RWPE1 (cell line): ENCODE data around the gene PLTP.
"Not testable (repeated sequence)": the region's sequence is repeated elsewhere in the genome, so short reads cannot be mapped to it uniquely, and the experiment has no call there.

Source experiments
- CTCF ChIA-PET: fragments of 350-600 bp; sonication (Branson Sonifier 250); formaldehyde crosslinking; extraction: SDS; loops from one replicate; lab custom pipeline; 2021; lab: Yijun Ruan, JAX
- POLR2A ChIA-PET: fragments of 400-600 bp; formaldehyde crosslinking; extraction: SDS; loops from one replicate; lab custom pipeline; 2020; ENCODE audit warnings: antibody characterized with exemption; ENCODE audit not compliant: low non-redundant PET; lab: Yijun Ruan, JAX
- DNase-seq: peaks from one replicate; pipeline ENCODE4 v3.0.0; 2012; ENCODE audit warnings: low spot score
- H3K27ac ChIP-seq: fragments of 450-650 bp; 2 replicates; pipeline ENCODE4 v1.5.1; 2017
- CTCF ChIP-seq: fragments of 450-650 bp; conservative IDR thresholded peaks from 2 replicates; pipeline ENCODE4 v1.5.1; 2017; ENCODE audit warnings: low read depth, mild to moderate bottlenecking

Gene PLTP

GRCh38 chr20:45908084-45908483 lies 3.9 kb downstream of the PLTP start:
- no peak for DNase-seq
- CTCF ChIA-PET, result interaction anchor here (0.6 kb wide), 1 partner anchor 1405 kb away, joined by 6 read pairs; no protein-coding TSS in a partner anchor
- TF ChIP-seq CTCF, result no peak
- no peak overlapping the region; the same call in 1 of the 2 replicates for H3K27ac ChIP-seq
- POLR2A ChIA-PET, result no interaction called here

GRCh38 chr20:45907219-45907948 lies 4.6 kb downstream of the PLTP start:
- no peak for DNase-seq
- ChIA-PET POLR2A (no interaction called here), CTCF (interaction anchor here (0.6 to 0.8 kb wide), 2 partner anchors 66 to 1405 kb away, joined by 3 to 6 read pairs; no protein-coding TSS in a partner anchor)
- no peak overlapping the region; the same call in 1 of the 2 replicates for H3K27ac ChIP-seq
- no peak for TF ChIP-seq CTCF

- POLR2A ChIA-PET, result interaction anchor here (0.5 to 1.2 kb wide), 2 partner anchors 14 to 743 kb away, joined by 4 to 7 read pairs; no protein-coding TSS in a partner anchor
- peak; percentile 95 for DNase-seq
- H3K27ac ChIP-seq, result peak overlapping the region; percentile 53
Measured at GRCh38 chr20:45905505-45906079, 6.4 kb downstream of the PLTP start.

GRCh38 chr20:45904583-45905504 lies 7.1 kb downstream of the PLTP start:
- no peak for DNase-seq
- CTCF ChIA-PET, result interaction anchor here (1.2 to 1.5 kb wide), 2 partner anchors 16 to 66 kb away, joined by 4 to 5 read pairs; no protein-coding TSS in a partner anchor
- POLR2A ChIA-PET, result interaction anchor here (0.5 to 1.2 kb wide), 2 partner anchors 13 to 744 kb away, joined by 4 to 7 read pairs; no protein-coding TSS in a partner anchor
- no peak for TF ChIP-seq CTCF
- H3K27ac ChIP-seq, result peak overlapping the region; percentile 53

More at GRCh38 chr20:45905505-45906079, 6.4 kb downstream of the PLTP start:
- CTCF ChIA-PET, result interaction anchor here (1.2 to 1.5 kb wide), 2 partner anchors 17 to 65 kb away, joined by 4 to 5 read pairs; no protein-coding TSS in a partner anchor
- no peak for TF ChIP-seq CTCF

- H3K27ac ChIP-seq, result no peak overlapping the region
- TF ChIP-seq CTCF, result no peak
- POLR2A ChIA-PET, result interaction anchor here (0.6 to 1.0 kb wide), 2 partner anchors 13 to 680 kb away, joined by 3 read pairs; no protein-coding TSS in a partner anchor
- DNase-seq, result no peak
- CTCF ChIA-PET, result interaction anchor here (0.6 to 0.9 kb wide), 3 partner anchors 12 to 792 kb away, joined by 3 to 4 read pairs (median 3); no protein-coding TSS in a partner anchor
Measured at GRCh38 chr20:45902199-45902701, 9.7 kb downstream of the PLTP start.

GRCh38 chr20:45901332-45901731 lies 10.6 kb downstream of the PLTP start:
- POLR2A ChIA-PET, result not testable (repeated sequence)

More at GRCh38 chr20:45901332-45901731, 10.6 kb downstream of the PLTP start:
- DNase-seq, H3K27ac ChIP-seq, CTCF ChIA-PET: not testable (repeated sequence)
